GM12878 (cell line): ENCODE results near the gene LSR. TPM values are rescaled to one million over a fixed set of nuclear protein-coding genes. Genes with fewer than 3 reads are reported as not detected.

Source experiments
- ATAC-seq: fragments of 200-7000 bp; cut with Tn5 transposase; 3 replicates; pipeline ENCODE4 v1.9.1; 2020; ENCODE audit warnings: mild to moderate bottlenecking, moderate library complexity
- BruUV-seq: library from RNA; stranded (reverse); fragments of 400-500 nt; replicated peaks from 2 replicates; lab custom pipeline; 2021; lab: Mats Ljungman, UMichigan
- CTCF ChIA-PET: fragments of 300-600 bp; sonication (Branson Sonifier 250); formaldehyde crosslinking; extraction: SDS; loops from one replicate; lab custom pipeline; 2021; ENCODE audit warnings: inconsistent platforms; lab: Yijun Ruan, JAX
- POLR2A ChIA-PET: fragments of 350-600 bp; formaldehyde crosslinking; extraction: SDS; loops from one replicate; lab custom pipeline; 2021; ENCODE audit warnings: inconsistent platforms; lab: Charles Lee
- RAD21 ChIA-PET: fragments of 300-600 bp; sonication (Branson Sonifier 250); formaldehyde crosslinking; loops from one replicate; lab custom pipeline; 2023; ENCODE audit warnings: antibody characterized with exemption; ENCODE audit not compliant: unreplicated experiment; lab: Charles Lee
- SMC1A ChIA-PET: fragments of 300-600 bp; sonication (Branson Sonifier 250); formaldehyde crosslinking; loops from one replicate; lab custom pipeline; 2023; ENCODE audit not compliant: unreplicated experiment, uncharacterized antibody; lab: Charles Lee
- DNase-seq: peaks from one replicate; pipeline ENCODE4 v3.0.0-alpha.2; 2011; ENCODE audit warnings: low read depth, low spot score
- FAIRE-seq: peaks from 3 replicates; lab custom pipeline; 2011; peaks lifted over from hg19 to GRCh38; lab: Jason Lieb, UNC
- H2AFZ ChIP-seq: 2 replicates; pipeline ENCODE4 v1.6.0; 2011; ENCODE audit warnings: low read depth, low read length, control low read depth; ENCODE audit not compliant: control insufficient read depth
- H3K27ac ChIP-seq: 2 replicates; pipeline ENCODE4 v1.5.1; 2011; ENCODE audit warnings: control low read depth; ENCODE audit not compliant: control insufficient read depth, insufficient read depth
- H3K27me3 ChIP-seq, 2 experiments: replicated peaks in 1 of 2; 2 replicates each; pipeline versions ENCODE4 v1.6.0 to v1.6.1; 2011; ENCODE audit warnings: low read length in 1 of 2; ENCODE audit not compliant: control insufficient read depth in 2 of 2, insufficient read depth in 2 of 2
- H3K36me3 ChIP-seq, 2 experiments: 2 replicates each; pipeline ENCODE4 v1.5.1; 2011; ENCODE audit warnings: low read length in 1 of 2; ENCODE audit not compliant: control insufficient read depth in 2 of 2, insufficient read depth in 2 of 2
- H3K4me1 ChIP-seq: 2 replicates; pipeline ENCODE4 v1.6.1; 2011; ENCODE audit warnings: mild to moderate bottlenecking, low read length, moderate library complexity, mixed read lengths; ENCODE audit not compliant: control insufficient read depth, insufficient read depth
- H3K4me2 ChIP-seq: 2 replicates; pipeline ENCODE4 v1.6.0; 2011; ENCODE audit warnings: control low read depth; ENCODE audit not compliant: control insufficient read depth, insufficient read depth
- H3K4me3 ChIP-seq: fragments of 200-600 bp; sonication (generic); 2 replicates; pipeline ENCODE4 v1.5.1; 2016
- H3K79me2 ChIP-seq: 2 replicates; pipeline ENCODE4 v1.6.0; 2011; ENCODE audit warnings: low read length; ENCODE audit not compliant: control insufficient read depth, insufficient read depth
- H3K9ac ChIP-seq: 2 replicates; pipeline ENCODE4 v1.8.0; 2011; ENCODE audit warnings: low read length, control low read depth, mixed read lengths; ENCODE audit not compliant: control insufficient read depth, insufficient read depth
- H3K9me3 ChIP-seq: replicated peaks from 3 replicates; pipeline ENCODE4 v1.5.1; 2011; ENCODE audit warnings: mild to moderate bottlenecking, low read length; ENCODE audit not compliant: control insufficient read depth, insufficient read depth
- H4K20me1 ChIP-seq: 2 replicates; pipeline ENCODE4 v1.6.0; 2011; ENCODE audit not compliant: control insufficient read depth, insufficient read depth
- E4F1 ChIP-seq: fragments of 450-650 bp; IDR thresholded peaks from 2 replicates; pipeline ENCODE4 v1.6.1; 2018; ENCODE audit warnings: borderline replicate concordance, mild to moderate bottlenecking; ENCODE audit not compliant: partially characterized antibody
- IRF4 ChIP-seq: IDR thresholded peaks from 2 replicates; pipeline ENCODE4 v1.6.1; 2011; ENCODE audit warnings: low read depth, low read length
- PBX3 ChIP-seq: IDR thresholded peaks from 2 replicates; pipeline ENCODE4 v1.6.1; 2011; ENCODE audit warnings: mild to moderate bottlenecking, low read depth, low read length, moderate library complexity; ENCODE audit not compliant: insufficient replicate concordance
- RCOR1 ChIP-seq: conservative IDR thresholded peaks from 2 replicates; pipeline ENCODE4 v1.6.1; 2012; ENCODE audit warnings: low read depth, low read length, improper control_type of control experiment
- RFX5 ChIP-seq: IDR thresholded peaks from 2 replicates; pipeline ENCODE4 v1.6.1; 2011; ENCODE audit warnings: low read depth, low read length, improper control_type of control experiment
- whole genome bisulfite sequencing: methylation state at CpG from one replicate; pipeline ENCODE4 v1.1.6; 2016; ENCODE audit warnings: low lambda C conversion rate; ENCODE audit not compliant: insufficient replicate concordance, insufficient coverage; ENCODE audit errors: missing lambda C conversion rate; 5-methylcytosine and 5-hydroxymethylcytosine counted together
- in situ Hi-C: fragments of 300-500 bp; cut with MboI; formaldehyde crosslinking; loops from 9 replicates; pipeline ENCODE4 v1.14.3; 2018; ENCODE audit warnings: mixed read lengths
- intact Hi-C: fragments of 100-400 bp; cut with micrococcal nuclease; formaldehyde crosslinking; loops from one replicate; pipeline ENCODE4 v1.14.2; 2022; ENCODE audit not compliant: unreplicated experiment
- polyA plus RNA-seq, 11 experiments: library from polyadenylated mRNA; depleted of rRNA in 4 of 11; unstranded in 6 of 11; stranded (reverse) in 5 of 11; fragments of >200 nt; fragmentation: Nextera tagmentation in 4 of 11; fragmentation: Illumina TruSeq in 1 of 11; extraction: Ambion mirVana in 4 of 11; extraction: Trizol in 1 of 11; gene quantifications; 1 replicate in 1 of 11; 2 replicates in 10 of 11; pipeline versions ENCODE4 v1.2.1 to v1.2.3, GENCODE V29; 2011 to 2016; ENCODE audit warnings: inconsistent platforms in 2 of 11, missing spikeins in 2 of 11, low read depth in 1 of 11
- total RNA-seq, 4 experiments: library from RNA; depleted of rRNA in 3 of 4; stranded (reverse); fragments of >200 nt in 3 of 4; fragmentation: Illumina TruSeq in 1 of 4; extraction: Trizol in 1 of 4; gene quantifications; 2 replicates each; pipeline versions ENCODE4 v1.2.1 to v1.2.3, GENCODE V29; 2013 to 2021
- TF ChIP-seq, protein P1 (sequence below): fragments of 450-650 bp; formaldehyde crosslinking; IDR thresholded peaks from 2 replicates; pipeline ENCODE4 v1.4.0; 2020; ENCODE audit warnings: mild to moderate bottlenecking, moderate library complexity

LSR gene
- total and polyA plus RNA-seq, 10 of the 15 experiments (the other 5 are each of a cell fraction or from before 2014, with no cell fraction given), result 0.26 to 53.9 (median 26.3) TPM

- TF ChIP-seq, protein P1, sequence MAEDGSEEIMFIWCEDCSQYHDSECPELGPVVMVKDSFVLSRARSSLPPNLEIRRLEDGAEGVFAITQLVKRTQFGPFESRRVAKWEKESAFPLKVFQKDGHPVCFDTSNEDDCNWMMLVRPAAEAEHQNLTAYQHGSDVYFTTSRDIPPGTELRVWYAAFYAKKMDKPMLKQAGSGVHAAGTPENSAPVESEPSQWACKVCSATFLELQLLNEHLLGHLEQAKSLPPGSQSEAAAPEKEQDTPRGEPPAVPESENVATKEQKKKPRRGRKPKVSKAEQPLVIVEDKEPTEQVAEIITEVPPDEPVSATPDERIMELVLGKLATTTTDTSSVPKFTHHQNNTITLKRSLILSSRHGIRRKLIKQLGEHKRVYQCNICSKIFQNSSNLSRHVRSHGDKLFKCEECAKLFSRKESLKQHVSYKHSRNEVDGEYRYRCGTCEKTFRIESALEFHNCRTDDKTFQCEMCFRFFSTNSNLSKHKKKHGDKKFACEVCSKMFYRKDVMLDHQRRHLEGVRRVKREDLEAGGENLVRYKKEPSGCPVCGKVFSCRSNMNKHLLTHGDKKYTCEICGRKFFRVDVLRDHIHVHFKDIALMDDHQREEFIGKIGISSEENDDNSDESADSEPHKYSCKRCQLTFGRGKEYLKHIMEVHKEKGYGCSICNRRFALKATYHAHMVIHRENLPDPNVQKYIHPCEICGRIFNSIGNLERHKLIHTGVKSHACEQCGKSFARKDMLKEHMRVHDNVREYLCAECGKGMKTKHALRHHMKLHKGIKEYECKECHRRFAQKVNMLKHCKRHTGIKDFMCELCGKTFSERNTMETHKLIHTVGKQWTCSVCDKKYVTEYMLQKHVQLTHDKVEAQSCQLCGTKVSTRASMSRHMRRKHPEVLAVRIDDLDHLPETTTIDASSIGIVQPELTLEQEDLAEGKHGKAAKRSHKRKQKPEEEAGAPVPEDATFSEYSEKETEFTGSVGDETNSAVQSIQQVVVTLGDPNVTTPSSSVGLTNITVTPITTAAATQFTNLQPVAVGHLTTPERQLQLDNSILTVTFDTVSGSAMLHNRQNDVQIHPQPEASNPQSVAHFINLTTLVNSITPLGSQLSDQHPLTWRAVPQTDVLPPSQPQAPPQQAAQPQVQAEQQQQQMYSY, result no peak
These were observed 2.2 kb upstream of the LSR start (continued) for GRCh38 chr19:35246466-35247092.

GRCh38 chr19:35247526-35248309, 1.1 kb upstream of the LSR start:
- SMC1A ChIA-PET, result no interaction called here
- CTCF ChIA-PET, result no interaction called here
- intact Hi-C loops (loop anchor here (1.0 to 5.0 kb wide), 2 partner anchors 42 to 105 kb away; partner anchors contain the start of gene FXYD7), in situ Hi-C loops (no loop called here)
- DNase-seq, result peak; percentile 46
- peaks cover 4% of the 10 kb centered on the region; the same call in 1 of the 2 replicates for H3K4me1 ChIP-seq
- H4K20me1 ChIP-seq, result no peaks in the 10 kb centered on the region
- no peaks in the 10 kb centered on the region; the same call in 1 of the 3 replicates for H3K9me3 ChIP-seq
- WGBS, result 4% methylated on average over 42 of the region's 42 CpGs
- RAD21 ChIA-PET, result no interaction called here
- H3K79me2 ChIP-seq, result peaks cover 19% of the 10 kb centered on the region
- peak overlapping the region; percentile 88 for H3K9ac ChIP-seq
- peak overlapping the region; percentile 90 for H3K4me3 ChIP-seq
- POLR2A ChIA-PET, result interaction anchor here (0.5 to 0.6 kb wide), 3 partner anchors 27 to 105 kb away, joined by 4 read pairs; no protein-coding TSS in a partner anchor
- peak; percentile 71 for ATAC-seq
- H3K27me3 ChIP-seq, result no peaks in the 10 kb centered on the region
- FAIRE-seq, result peak; percentile 47
- peaks cover 0 to 5% of the 10 kb centered on the region in 2 experiments; a peak in 3 of 4 replicates for H3K36me3 ChIP-seq
- TSS peak; percentile 93 for BruUV-seq
- H3K27ac ChIP-seq, result peak overlapping the region; percentile 95
- peak overlapping the region; percentile 98 for H3K4me2 ChIP-seq
- peak overlapping the region; percentile 97 for H2AFZ ChIP-seq
- 0 out of 2 replicates have a peak, but pooled peaks have one; percentile 51 for TF ChIP-seq IRF4
- no peak for TF ChIP-seq E4F1
- 0 out of 2 replicates have a peak, but pooled peaks have one; percentile 20 for TF ChIP-seq RCOR1
- TF ChIP-seq, protein P1, result no peak
- no peak for TF ChIP-seq PBX3
- TF ChIP-seq RFX5, result peak; percentile 73; the same call in 1 of the 2 replicates
